HL-60/S4 (cell line): ENCODE measurements around the gene CNTNAP2.

Source experiments
- in situ Hi-C: fragments of 300-500 bp; cut with MboI; formaldehyde crosslinking; loops from 2 replicates; pipeline ENCODE4 v1.14.3; 2022; ENCODE audit warnings: low sequenced_read_pairs

CNTNAP2 gene

DNA sequence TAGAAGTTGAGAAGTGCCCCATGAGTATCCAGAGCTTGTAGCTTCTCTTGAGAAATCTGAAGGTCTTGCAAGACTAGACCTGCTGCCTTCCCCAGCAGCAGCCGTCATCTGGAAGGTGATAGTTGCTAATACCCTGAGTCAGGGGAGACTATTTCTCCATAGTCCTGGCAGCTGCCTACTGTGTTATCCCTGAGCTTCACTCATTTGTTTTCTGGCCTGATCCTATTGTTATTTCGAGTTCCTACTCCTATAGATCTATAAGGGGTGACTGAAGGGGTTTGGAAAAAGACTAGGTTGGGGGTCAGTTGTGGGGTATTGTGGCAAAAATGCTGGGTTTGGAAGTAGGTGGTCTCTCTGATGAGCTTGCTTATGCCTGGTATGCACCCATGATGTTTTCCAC lies 297.8 kb downstream of the CNTNAP2 start:
- in situ Hi-C loops, result no loop called here

- in situ Hi-C loops, result no loop called here
Measured at GRCh38 chr7:146414937-146415336, 298.3 kb downstream of the CNTNAP2 start.

DNA sequence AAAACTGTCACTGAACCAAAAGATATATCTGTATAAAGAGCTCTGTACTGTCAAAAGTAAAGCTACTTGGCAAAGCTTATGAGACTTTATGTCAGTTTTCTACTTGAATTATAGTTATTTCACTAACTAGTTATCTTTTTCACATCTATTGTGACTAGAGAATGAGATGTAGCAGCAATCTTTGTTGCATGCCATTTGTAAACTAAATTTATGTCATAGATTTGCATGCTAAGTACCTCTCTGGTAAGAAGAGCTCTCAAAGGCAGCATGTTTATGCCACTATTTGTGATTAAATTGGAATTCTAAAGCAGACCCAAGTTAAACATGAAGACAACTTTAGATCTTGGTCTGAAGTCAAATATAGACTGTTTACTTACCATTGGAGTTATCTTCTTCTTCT lies 300.6 kb downstream of the CNTNAP2 start:
- in situ Hi-C loops, result no loop called here

GRCh38 chr7:146423446-146423845 lies 306.8 kb downstream of the CNTNAP2 start:
- in situ Hi-C loops, result no loop called here

DNA sequence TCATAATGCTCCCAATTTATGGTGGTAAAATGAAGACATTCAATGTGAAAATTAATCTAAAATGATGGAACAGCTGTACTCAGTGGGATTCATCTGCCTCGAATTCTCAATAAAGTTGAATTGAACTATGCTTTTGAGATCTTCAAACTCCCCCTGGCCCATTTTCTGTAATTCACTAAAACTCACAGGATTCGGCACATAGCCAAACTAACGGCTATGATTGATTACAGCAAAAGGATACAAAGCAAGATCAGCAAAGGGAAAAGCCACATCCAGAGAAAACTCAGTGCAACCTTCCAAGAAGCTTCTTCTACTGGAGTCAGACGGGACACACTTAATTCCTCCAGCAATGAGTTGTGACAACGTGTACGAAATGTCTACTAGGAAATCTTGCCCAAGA lies 307.5 kb downstream of the CNTNAP2 start:
- in situ Hi-C loops, result no loop called here

- in situ Hi-C loops, result no loop called here
Measured at GRCh38 chr7:146433501-146433900, 316.9 kb downstream of the CNTNAP2 start.

- in situ Hi-C loops, result no loop called here
Measured at GRCh38 chr7:146443102-146443501, 326.5 kb downstream of the CNTNAP2 start.

GRCh38 chr7:146449625-146450024 lies 333.0 kb downstream of the CNTNAP2 start:
- in situ Hi-C loops, result no loop called here

- in situ Hi-C loops, result no loop called here
Measured at GRCh38 chr7:146455091-146455655, 338.6 kb downstream of the CNTNAP2 start.

DNA sequence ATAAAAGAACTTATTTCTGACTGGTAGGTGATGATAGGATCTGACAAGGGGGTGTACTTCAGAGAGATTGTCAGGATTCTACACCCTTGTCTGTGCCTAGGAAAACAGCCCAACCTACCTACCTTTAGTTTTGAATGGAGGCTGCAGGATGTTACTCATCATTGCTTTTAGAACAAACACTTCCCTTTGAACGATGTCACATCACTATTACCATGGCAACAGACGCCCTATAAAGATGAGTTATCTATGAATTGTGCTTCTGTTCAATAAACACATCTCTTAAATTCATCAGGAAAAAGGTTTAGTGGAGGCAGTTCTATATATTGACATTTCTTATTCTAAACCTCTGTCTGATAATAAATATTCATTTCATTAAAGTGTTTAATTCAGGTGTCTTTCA lies 362.4 kb downstream of the CNTNAP2 start:
- in situ Hi-C loops, result no loop called here

DNA sequence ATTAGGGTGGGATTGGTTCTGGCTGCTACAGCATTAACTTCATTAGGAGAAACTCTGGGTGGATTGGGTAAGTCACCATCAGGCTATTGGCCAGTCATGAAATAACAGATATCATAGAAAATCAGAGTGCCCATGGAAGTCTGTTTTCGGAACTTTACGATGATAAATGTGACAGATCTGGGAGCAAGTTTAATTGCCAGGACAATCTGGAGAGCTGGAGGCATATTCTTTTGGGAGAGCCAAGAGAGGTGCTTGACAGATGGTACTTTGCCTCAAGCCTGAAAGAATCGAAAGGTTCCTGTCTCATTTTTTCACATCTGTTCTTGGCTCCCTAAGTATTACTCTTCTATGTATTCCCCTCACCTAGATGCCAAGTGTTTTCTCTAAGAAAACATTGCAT lies 369.9 kb downstream of the CNTNAP2 start:
- in situ Hi-C loops, result no loop called here

DNA sequence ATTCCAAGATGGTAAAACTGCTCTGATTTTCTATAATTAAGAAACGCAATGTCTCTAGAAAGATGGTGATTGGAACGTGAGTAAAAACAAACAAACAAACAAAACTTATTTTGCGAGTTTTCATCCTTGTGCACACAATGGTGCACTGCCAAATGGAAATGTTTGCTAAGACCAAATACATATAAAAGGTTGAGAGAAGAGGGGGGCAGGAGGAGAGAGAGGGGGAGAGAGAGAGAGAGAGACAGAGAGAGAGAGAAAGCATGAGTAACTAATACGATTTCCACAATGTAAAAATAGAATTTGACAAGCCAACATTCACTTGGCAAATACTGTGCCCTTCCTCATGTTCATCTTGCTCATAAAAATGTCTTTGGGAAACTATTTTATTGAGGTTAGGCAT lies 375.4 kb downstream of the CNTNAP2 start:
- in situ Hi-C loops, result no loop called here

- in situ Hi-C loops, result no loop called here
Measured at GRCh38 chr7:146494952-146495596, 378.5 kb downstream of the CNTNAP2 start.

- in situ Hi-C loops, result no loop called here
Measured at GRCh38 chr7:146496657-146497056, 380.1 kb downstream of the CNTNAP2 start.

- in situ Hi-C loops, result no loop called here
Measured at GRCh38 chr7:146499970-146500369, 383.4 kb downstream of the CNTNAP2 start.

GRCh38 chr7:146503844-146504243 lies 387.2 kb downstream of the CNTNAP2 start:
- in situ Hi-C loops, result no loop called here

GRCh38 chr7:146510088-146510680 lies 393.6 kb downstream of the CNTNAP2 start:
- in situ Hi-C loops, result no loop called here

- in situ Hi-C loops, result no loop called here
Measured at GRCh38 chr7:146514304-146514703, 397.7 kb downstream of the CNTNAP2 start.

- in situ Hi-C loops, result no loop called here
Measured at GRCh38 chr7:146528581-146528980, 412.0 kb downstream of the CNTNAP2 start.

DNA sequence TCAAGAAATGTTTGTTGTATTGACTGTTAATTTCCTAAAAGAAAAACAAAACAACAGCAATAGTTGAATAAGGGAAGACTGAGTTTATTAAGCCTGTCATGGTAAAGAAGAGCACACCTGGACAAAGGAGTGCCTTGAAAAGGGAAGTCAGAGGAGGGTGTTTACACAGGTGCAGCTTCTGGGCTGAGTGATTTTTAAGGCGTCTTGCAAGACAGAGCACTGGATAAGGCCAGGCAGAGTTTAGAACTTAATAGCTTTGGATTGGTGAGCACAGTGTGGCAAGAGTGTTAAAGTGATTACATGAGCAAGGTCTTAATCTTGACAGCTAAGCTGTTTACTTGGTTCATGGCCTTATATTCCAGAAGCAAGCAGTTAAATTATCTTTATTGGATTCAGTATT lies 423.2 kb downstream of the CNTNAP2 start:
- in situ Hi-C loops, result no loop called here

GRCh38 chr7:146542101-146542500 lies 425.5 kb downstream of the CNTNAP2 start:
- in situ Hi-C loops, result no loop called here

DNA sequence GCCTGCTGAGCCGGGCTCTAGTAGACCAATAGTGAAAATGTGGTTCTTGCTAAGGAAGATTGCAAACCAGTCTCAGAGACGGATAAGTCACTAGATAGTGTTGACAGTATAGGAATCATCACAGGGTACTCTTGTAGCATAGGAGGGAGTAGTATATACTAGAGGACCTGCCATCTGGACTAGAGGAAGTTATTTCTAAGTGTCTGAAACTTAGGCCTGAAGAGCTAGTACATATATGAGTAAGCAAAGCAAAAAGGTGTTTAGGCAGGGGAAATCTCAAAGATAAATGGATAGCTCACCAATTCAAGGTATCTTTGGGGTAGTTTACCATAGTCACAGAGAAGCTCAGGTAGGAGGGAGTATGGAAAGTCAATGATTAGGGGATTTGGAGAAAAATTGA lies 428.1 kb downstream of the CNTNAP2 start:
- in situ Hi-C loops, result no loop called here

GRCh38 chr7:146548816-146549215 lies 432.2 kb downstream of the CNTNAP2 start:
- in situ Hi-C loops, result no loop called here
